Sigmoid colon (tissue), 4 donors: ENCODE measurements around the gene SFRP2.

Experiments
- CTCF ChIP-seq, 4 experiments: fragments of 450-650 bp in 3 of 4; fragments of 200-600 bp in 1 of 4; IDR thresholded peaks; one replicate each; pipeline ENCODE4 v1.5.1; 2016 to 2019; ENCODE audit warnings: antibody characterized with exemption in 4 of 4, mild to moderate bottlenecking in 3 of 4, moderate library complexity in 2 of 4
- EP300 ChIP-seq, 4 donors: sonication (generic); formaldehyde crosslinking; IDR thresholded peaks; one replicate each; pipeline ENCODE4 v1.6.1; 2017; ENCODE audit warnings: antibody characterized with exemption in 4 of 4
- POLR2A ChIP-seq, 2 donors: fragments of 450-650 bp; IDR thresholded peaks; one replicate each; pipeline ENCODE4 v1.6.1; 2016; ENCODE audit warnings: antibody characterized with exemption in 2 of 2, mild to moderate bottlenecking in 2 of 2, moderate library complexity in 2 of 2
- POLR2AphosphoS5 ChIP-seq, 4 donors: sonication (generic); formaldehyde crosslinking; IDR thresholded peaks; one replicate each; pipeline ENCODE4 v1.6.1; 2017; ENCODE audit warnings: antibody characterized with exemption in 4 of 4

DNA sequence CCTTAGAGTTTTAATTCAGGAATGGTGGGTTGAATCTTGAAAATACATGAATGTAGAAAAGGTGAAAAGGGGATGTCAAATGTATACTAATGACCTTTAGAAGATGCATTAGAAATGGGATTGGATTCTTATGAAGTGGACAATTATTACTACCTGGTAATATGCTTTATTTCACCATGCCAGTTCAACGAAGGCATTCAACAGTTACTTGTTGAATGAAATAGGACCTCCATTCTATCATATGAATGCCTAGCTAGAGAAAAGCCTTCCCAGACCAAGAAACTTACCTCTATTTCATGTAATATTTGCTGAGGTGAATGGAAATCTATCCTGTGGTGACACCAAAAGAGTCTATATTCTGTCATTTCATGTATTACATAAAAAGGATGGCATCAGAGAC lies 34.6 kb upstream of the SFRP2 start:
- TF ChIP-seq POLR2AphosphoS5 (IDR thresholded peaks at IDR 0.05) (no peak), EP300 (IDR thresholded peaks at IDR 0.05) (no peak), POLR2A (IDR thresholded peaks at IDR 0.05) (no peak), CTCF (IDR thresholded peaks at IDR 0.05) (no peak)
